Measurements from ENCODE around the gene SUGCT. TPM values are rescaled to one million over a fixed set of nuclear protein-coding genes. Genes with fewer than 3 reads are reported as not detected.

The SUGCT gene
- total RNA-seq, 1 experiment from 2014 or later, result 5.4 TPM

DNA sequence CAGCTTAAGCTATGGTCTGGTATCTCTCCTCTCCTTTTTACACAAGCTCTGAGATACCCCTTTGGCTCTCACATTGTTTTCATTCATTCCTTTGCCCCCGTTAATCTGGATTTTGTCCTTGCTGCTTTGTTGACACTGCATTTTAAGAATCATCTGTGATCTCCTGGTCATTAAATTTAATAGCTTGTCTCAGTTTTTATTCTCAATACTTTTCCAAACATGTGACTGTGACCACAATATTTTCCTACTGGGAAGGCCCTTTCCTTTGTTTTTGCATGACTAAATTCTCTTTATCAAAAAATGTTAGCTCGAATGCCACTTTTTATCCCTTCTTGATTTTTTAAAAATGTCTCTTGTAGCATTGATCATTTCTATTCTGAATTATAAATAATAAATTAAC lies 171.2 kb downstream of the SUGCT start:
- H2AFZ ChIP-seq (ENCODE audit: low read length), result no peak overlapping the region

More for the DNA sequence above, 171.2 kb downstream of the SUGCT start:
- H3K56ac ChIP-seq (ENCODE audit: insufficient read length, low read depth, low read length), result no peak overlapping the region
- no peaks in the 10 kb centered on the region for H3K27me3 ChIP-seq (ENCODE audit: insufficient read depth, low read length)
- WGBS (ENCODE audit: extremely low coverage, insufficient read length, low lambda C conversion rate), result no CpG with 5 or more reads among the region's 2 CpGs
- H4K20me1 ChIP-seq (ENCODE audit: control insufficient read depth, insufficient read depth, insufficient read length), result no peaks in the 10 kb centered on the region
- DNase-seq, result no peak
- no peak overlapping the region for H3T11ph ChIP-seq (ENCODE audit: low read length)
- Mint-ChIP-seq H3K36me3 (ENCODE audit: insufficient read depth in 1 of 3, low read depth in 3 of 3) (no peaks in the 10 kb centered on the region), H3K27ac (no peak overlapping the region), H3K27me3 (ENCODE audit: low read depth) (no peaks in the 10 kb centered on the region), H3K9me3 (no peaks in the 10 kb centered on the region), H3K4me3 (no peak overlapping the region), H3K4me1 (peaks cover 3% of the 10 kb centered on the region in 2 experiments; a peak in 2 of 4 replicates)
- no peak overlapping the region for H4K5ac ChIP-seq (ENCODE audit: insufficient read length, low read depth, low read length)
- no peak overlapping the region for H2AK5ac ChIP-seq (ENCODE audit: insufficient read length, low read length)
- H3K23me2 ChIP-seq (ENCODE audit: insufficient read length, low read depth, low read length, poor library complexity, severe bottlenecking), result no peaks in the 10 kb centered on the region
- no peak overlapping the region for H4K91ac ChIP-seq (ENCODE audit: insufficient read length, low read depth, low read length)
- H3K27ac ChIP-seq (ENCODE audit: insufficient read length, low read depth, low read length), result no peak overlapping the region
- H3K79me2 ChIP-seq (ENCODE audit: insufficient read depth, low read length), result no peaks in the 10 kb centered on the region
- H4K8ac ChIP-seq (replicated peaks; ENCODE audit: insufficient read length, low read depth, low read length), result no peak overlapping the region
- TF ChIP-seq, protein P1, sequence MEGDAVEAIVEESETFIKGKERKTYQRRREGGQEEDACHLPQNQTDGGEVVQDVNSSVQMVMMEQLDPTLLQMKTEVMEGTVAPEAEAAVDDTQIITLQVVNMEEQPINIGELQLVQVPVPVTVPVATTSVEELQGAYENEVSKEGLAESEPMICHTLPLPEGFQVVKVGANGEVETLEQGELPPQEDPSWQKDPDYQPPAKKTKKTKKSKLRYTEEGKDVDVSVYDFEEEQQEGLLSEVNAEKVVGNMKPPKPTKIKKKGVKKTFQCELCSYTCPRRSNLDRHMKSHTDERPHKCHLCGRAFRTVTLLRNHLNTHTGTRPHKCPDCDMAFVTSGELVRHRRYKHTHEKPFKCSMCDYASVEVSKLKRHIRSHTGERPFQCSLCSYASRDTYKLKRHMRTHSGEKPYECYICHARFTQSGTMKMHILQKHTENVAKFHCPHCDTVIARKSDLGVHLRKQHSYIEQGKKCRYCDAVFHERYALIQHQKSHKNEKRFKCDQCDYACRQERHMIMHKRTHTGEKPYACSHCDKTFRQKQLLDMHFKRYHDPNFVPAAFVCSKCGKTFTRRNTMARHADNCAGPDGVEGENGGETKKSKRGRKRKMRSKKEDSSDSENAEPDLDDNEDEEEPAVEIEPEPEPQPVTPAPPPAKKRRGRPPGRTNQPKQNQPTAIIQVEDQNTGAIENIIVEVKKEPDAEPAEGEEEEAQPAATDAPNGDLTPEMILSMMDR (conservative IDR thresholded peaks at IDR 0.05), result no peak
- no peak overlapping the region for H2BK20ac ChIP-seq (ENCODE audit: low read depth, low read length, poor library complexity, severe bottlenecking)
- H3K4me1 ChIP-seq (ENCODE audit: insufficient read depth, low read length), result no peaks in the 10 kb centered on the region
- H2BK5ac ChIP-seq (ENCODE audit: insufficient read length, low read length), result no peak overlapping the region
- no peaks in the 10 kb centered on the region for H3K79me1 ChIP-seq (ENCODE audit: insufficient read depth, low read depth, low read length, poor library complexity, severe bottlenecking)
- no peak overlapping the region for H3K18ac ChIP-seq (ENCODE audit: insufficient read length, low read depth, low read length)
- H2BK15ac ChIP-seq (ENCODE audit: low read depth, low read length), result no peak overlapping the region
- H3K9ac ChIP-seq (ENCODE audit: extremely low read depth, insufficient read length, low read length), result no peak overlapping the region
- H3K14ac ChIP-seq (ENCODE audit: insufficient read depth, low read length), result no peak overlapping the region
- H3K9me3 ChIP-seq (ENCODE audit: control insufficient read depth, low read depth, low read length), result no peaks in the 10 kb centered on the region
- no peak overlapping the region for H3K23ac ChIP-seq (ENCODE audit: insufficient read length, low read depth, low read length)
- H2BK120ac ChIP-seq (ENCODE audit: low read depth, low read length, poor library complexity, severe bottlenecking), result no peak overlapping the region
- H3K4me2 ChIP-seq (ENCODE audit: insufficient read depth, insufficient read length, low read length), result no peak overlapping the region
- H2BK12ac ChIP-seq (ENCODE audit: insufficient read length, low read depth, low read length), result no peak overlapping the region
- no peak overlapping the region for H3K4ac ChIP-seq (ENCODE audit: low read depth, low read length)
